GM12874 (cell line): ENCODE results near the gene FBXO47.

Experiments
- CTCF ChIP-seq: IDR thresholded peaks from 2 replicates; pipeline ENCODE4 v1.5.1; 2011; ENCODE audit warnings: low read depth, mild to moderate bottlenecking, control low read depth, low read length, moderate library complexity; ENCODE audit not compliant: insufficient read depth

FBXO47 gene

DNA sequence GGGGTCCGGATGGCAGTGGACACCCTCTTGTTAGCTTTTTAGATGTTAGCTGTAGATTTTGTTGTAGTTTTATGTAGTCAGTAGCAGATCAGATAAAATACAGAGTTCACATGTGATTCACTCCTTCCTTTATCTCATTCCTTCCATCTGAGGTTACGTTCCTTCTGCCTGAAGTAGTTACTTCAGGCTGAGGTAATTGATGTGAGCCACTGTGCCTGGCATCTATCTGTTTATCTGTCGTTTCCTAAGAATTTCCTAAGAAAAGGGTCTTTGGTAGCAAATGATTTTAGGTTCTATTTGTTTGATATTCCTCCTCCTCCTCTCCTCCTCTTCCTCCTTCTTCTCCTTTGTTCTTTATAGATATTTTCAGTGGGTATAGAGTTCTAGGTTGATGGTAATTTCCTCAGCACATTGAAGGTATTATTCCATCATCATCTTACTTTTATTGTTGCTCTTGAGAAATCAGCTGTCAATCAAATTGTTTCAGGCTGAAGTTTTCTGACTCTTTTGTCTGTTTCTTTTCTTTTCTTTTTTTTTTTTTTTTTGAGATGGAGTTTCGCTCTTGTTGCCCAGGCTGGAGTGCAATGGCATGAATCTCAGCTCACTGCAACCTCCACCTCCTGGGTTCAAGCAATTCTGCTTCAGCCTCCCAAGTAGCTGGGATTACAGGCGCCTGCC lies 29.6 kb upstream of the FBXO47 start:
- no peak for TF ChIP-seq CTCF

- no peak for TF ChIP-seq CTCF
These were observed 26.8 kb upstream of the FBXO47 start for GRCh38 chr17:38994026-38994425.

DNA sequence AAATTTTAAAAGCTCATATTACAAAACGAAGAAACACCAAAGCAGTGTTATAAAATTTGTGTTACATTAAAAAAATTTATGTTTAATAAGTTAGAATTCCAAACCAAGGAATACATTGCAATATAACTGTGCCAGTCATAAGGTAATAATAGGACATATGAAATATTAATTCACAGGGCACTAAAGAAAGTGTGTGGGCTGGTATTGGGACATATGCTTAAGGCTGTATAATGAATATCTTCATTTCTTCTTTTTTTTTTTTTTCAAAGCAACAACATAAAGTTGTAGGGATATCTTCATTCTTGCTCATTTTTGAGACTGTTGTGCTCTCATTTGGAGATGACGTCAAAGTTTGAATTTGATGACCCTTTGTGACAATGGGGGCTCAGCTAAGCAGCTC lies 17.5 kb upstream of the FBXO47 start:
- TF ChIP-seq CTCF, result no peak

DNA sequence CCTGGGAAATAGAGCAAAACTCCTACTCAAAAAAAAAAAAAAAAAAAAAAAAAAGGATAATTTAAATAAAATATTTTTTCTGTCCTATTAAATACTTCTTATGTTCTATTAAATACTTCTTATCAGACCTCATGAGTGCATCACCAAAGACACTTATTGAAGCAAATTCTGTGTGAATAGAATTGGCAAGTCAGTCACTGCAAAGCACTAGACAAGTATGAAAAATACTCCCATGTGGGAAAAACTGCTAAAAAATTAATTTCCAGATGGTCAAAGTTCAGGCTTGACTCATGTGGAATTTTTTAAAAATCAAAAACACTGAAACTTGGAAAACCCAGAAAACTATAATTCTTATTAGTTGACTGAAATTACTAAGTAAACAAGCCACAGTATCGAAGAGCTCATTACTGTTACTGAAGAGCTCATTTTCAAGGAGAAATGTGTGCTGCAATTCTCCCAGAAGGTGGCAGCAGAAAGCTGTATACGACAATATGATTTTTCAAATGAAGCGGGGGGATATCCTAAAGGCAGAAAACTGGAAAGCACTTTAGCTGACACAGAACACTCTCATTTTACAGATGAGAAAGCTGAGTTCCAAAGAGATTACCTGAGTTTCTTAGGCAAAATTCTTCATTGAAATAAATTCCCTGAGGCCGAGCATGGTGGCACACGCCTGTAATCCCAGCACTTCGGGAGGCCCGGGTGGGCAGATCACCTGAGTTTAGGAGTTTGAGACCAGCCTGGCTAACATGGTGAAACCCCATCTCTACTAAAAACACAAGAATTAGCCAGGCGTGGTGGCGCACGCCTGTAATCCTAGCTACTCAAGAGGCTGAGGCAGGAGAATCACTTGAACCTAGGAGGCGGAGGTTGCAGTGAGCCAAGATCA lies 15.9 kb upstream of the FBXO47 start:
- TF ChIP-seq CTCF, result peak; percentile 60; the same call in 1 of the 2 replicates

DNA sequence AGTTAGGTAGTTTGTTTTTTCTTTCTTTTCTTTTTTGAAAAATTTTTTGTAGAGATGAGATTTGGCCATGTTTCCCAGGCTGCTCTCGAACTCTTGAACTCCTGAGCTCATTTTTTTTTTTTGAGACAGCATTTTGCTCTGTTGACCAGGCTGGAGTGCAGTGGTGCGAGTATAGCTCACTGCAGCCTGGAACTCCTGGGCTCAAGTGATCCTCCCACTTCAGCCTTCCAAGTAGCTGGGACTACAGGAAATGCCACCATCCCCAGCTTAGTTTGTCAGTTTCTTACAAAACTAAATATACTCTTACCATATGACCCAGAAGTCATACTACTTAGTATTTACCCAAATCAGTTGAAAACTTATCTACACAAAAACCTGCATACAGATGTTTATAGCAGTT lies 14.4 kb upstream of the FBXO47 start:
- no peak for TF ChIP-seq CTCF

- no peak for TF ChIP-seq CTCF
These were observed 13.5 kb upstream of the FBXO47 start for GRCh38 chr17:38980490-38981217.

DNA sequence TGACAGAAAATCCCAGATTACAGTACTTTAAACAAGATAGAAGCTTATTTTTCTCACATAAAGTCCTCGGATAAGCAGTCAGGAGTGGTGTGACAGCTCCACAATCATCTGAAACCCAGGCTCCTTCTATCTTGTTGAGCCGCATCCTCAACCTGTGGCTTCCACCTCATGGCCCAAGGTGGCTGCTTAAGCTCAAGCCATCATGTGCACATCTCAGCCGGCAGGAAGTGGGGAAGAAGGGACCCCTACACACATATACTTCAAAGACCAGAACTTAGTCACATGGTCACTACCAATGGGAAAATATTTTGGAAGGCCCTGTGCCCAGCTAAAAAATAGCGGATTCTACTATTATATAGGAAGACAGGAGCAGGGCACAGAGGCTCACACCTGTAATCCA lies 11.0 kb upstream of the FBXO47 start:
- TF ChIP-seq CTCF, result no peak
